AG20443 (cell line): ENCODE results near the gene SLCO2B1.
"Not testable (repeated sequence)": the region's sequence is repeated elsewhere in the genome, so short reads cannot be mapped to it uniquely, and the experiment has no call there.

ENCODE experiments used
- DNase-seq: peaks from one replicate; pipeline ENCODE4 v3.0.0; 2012; ENCODE audit warnings: low spot score, mixed read lengths

The SLCO2B1 gene, protein sequence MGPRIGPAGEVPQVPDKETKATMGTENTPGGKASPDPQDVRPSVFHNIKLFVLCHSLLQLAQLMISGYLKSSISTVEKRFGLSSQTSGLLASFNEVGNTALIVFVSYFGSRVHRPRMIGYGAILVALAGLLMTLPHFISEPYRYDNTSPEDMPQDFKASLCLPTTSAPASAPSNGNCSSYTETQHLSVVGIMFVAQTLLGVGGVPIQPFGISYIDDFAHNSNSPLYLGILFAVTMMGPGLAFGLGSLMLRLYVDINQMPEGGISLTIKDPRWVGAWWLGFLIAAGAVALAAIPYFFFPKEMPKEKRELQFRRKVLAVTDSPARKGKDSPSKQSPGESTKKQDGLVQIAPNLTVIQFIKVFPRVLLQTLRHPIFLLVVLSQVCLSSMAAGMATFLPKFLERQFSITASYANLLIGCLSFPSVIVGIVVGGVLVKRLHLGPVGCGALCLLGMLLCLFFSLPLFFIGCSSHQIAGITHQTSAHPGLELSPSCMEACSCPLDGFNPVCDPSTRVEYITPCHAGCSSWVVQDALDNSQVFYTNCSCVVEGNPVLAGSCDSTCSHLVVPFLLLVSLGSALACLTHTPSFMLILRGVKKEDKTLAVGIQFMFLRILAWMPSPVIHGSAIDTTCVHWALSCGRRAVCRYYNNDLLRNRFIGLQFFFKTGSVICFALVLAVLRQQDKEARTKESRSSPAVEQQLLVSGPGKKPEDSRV

DNA sequence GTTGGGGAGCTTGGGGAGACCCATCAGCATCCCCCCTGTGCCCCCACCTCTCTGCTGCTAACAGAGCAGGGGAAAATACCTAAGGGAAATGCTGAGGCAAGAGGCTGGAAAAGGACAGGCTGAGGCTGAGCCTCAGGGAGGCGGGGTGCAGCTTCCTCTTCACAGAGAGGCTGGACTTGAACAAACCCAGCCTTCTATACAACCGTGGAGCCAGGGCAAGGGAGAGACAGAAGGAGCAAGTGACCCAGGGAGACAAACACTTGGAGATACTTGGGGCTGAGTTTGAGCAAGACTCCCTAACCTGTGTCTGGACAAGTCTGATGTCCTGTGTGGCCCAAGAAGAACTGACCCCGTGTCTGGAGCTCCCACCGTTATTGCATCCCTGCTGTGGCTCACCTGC is at the start of gene SLCO2B1:
TSS of gene SLCO2B1 (plus strand) at position 229 of the 400 bp plus-strand sequence. CDS start 275 bp downstream, outside the sequence.
- no peak for DNase-seq

DNA sequence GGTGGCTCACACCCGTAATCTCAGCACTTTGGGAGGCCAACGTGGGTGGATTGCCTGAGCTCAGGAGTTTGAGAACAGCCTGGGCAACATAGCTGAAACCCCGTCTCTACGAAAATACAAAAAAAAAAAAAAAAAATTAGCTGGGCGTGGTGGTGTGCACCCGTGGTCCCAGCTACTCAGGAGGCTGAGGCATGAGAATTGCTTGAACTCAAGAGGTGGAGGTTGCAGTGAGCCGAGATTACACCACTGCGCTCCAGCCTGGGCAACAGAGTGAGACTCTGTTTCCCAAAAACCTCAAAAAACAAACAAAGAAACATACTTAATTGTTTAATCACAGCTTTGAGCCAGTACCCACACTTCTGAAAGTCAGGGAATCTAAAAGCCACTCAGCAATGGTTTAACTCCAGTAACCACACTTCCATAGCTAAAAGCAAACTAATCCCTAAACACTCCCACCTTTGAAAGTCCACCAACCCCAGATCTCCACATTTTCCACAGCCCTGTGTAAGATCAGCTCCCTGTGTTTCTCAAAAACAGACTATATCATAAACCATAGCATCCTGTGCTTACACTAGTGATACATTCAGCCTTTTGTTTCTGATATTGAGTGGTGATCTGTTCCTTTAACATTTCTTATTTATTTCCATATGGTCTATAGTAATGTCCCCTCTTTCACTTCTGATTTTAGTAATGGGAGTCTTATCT is 49.3 kb upstream of the SLCO2B1 start:
- no peak for DNase-seq

DNA sequence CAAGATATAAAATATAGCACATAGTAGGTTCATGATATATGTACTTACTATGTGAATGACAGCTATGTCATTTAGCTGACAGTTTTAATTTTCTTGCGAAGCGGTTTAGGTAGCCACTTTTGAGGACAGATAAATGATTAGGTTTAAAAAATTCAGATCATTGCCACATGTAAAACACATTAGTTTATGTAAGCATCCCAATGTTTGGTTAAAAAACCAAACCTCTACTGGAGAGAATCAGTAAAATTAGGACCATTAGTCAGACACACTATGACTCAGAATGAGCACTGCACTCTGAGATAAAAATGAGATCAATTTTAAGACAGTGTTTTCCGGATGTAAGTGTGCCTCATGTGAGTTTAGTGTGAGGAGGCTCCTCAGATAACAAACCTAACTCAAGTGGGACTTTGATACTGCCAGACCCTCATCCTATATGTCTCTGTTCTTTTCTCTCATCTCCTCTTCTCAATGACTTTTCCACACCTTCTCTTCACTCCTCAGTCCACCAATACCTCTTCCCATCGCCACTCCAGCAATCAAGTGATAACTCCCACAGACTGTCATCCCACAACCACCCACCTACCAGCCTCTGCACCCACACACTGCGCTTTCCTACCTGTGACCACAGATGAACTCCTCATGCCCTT is 47.4 kb upstream of the SLCO2B1 start:
- DNase-seq = peak; percentile 35

DNA sequence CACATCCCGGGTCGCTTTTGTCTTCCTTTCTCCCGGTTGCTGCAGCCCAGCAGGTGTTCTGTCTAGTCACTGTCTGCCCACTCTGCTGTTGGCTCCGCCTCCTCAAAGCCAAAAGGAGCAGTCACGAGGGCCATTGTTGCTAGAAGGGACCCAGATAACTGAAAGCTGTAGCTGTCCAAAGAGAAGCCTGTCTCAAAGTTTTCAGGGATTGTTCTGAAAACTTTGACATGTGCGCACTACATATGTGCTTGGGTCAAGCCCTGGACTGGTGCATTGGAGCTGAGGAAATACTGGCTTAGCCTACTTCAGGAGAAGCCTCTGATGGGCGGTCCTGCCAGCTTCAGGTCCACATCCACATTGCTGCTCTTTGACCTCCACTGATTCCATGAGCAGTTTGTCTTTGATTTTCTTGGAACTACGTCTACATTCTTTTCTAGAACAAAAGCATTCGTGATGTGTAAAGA is 45.4 kb upstream of the SLCO2B1 start:
- DNase-seq = no peak

DNA sequence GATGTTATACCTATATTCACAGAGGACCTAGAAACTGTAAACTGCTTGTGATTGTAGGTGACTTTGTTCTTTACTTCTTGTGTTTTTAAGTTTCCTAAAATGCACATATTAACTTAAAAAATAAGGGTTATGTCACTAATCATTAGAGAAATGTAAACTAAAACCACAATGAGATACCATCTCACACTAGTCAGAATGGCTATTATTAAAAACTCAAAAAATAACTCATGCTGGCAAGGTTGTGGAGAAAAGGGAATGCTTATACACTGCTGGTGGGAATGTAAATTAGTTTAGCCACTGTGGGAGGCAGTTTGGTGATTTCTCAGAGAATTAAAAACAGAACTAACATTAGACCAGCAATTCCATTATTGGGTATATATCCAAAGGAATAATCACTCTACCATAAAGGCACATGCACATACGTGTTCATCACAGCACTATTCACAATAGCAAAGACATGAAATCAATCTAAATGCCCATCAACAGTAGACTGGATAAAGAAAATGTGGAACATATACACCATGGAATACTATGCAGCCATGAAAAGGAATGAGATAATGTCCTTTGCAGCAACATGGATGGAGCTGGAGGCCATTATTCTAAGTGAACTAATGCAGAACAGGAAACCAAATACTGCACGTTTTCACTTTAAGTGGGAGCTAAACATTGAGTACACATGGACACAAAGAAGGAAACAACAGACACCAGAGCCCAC is 44.8 kb upstream of the SLCO2B1 start:
- DNase-seq = not testable (repeated sequence)

DNA sequence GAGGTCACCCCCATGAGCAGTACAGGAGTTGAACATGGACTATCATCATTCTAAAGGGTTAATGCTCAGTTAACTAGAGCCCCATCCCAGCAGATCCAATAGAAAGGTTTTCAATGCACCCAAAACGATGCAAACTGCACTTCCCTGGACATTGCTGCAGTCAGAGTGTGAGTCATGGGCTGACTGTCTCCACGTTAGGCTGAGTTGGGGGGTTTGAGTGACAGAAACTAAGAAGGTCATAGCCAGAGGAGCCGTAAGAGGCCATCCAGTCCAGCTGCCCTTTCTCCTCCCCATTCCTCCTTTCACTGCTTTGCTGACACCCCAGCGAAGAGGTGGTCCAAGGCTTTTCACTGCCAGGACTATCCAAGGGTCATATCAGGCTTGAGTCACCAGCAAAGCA is 43.7 kb upstream of the SLCO2B1 start:
- no peak for DNase-seq

DNA sequence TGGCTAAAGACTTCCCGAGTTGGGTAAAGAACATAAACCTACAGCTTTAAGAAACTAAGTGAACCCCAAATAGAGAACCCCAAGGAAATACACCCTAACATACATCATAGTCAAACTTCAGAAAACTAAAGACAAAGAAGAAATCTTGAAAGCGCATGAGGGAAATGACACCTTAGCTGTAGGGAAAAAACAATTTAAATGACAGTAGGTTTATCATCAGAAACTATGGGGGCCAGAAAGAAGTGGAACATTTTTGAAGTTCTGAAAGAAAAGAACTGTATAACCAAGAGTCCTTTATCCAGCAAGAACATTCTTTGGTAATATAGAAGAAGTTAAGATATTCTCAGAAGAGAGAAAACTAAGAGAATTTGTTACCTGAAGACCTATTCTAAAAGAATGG is 38.7 kb upstream of the SLCO2B1 start:
- DNase-seq = no peak

DNA sequence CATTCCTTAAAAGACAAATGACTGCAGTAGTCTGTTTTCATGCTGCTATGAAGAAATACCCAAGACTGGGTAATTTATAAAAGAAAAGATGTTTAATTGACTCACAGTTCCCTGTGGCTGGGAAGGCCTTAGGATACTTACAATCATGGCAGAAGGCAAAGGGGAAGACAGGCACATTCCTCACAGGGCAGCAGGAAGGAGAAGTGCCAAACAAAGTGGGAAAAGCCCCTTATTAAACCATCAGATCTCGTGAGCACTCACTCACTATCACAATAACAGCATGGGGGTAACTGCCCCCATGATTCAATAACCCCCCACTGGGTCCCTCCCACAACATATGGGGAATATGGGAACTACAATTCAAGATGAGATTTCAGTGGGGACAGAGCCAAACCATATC is 37.9 kb upstream of the SLCO2B1 start:
- DNase-seq = no peak

DNA sequence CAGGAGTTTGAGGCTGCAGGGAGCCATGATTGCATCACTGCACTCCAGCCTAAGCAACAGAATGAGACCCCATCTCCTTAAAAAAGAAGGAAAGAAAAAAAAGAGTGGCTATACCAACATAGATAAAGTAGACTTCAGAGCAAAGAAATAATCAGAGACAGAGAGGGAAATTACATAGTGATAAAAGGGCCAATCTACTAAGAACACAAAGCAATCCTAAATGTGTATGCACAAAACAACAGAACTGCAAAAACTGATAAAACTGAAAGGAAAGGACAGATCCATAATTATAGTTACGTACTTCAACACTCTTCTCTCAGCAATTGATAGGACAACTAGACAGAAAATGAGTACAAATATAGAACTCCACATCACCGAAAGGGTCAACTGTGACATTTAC is 36.4 kb upstream of the SLCO2B1 start:
- no peak for DNase-seq

DNA sequence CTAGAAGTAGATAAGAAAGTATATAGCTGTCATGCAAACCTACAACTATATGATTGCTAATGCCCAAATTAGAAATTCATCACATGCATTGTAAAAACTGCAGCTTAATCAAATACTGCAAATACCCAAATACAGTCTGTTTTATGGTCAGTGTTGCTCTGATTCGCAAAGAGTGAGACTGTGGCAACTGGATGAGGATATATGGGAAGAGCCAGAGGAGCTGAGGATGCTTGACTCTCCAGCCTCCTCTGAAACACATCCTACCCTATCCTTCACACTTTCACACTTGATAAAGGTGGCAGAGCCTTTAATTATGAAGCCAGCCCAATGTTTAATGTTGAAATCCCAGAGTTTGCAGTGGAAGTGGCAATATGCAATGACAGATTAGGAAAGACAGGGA is 32.3 kb upstream of the SLCO2B1 start:
- no peak for DNase-seq

DNA sequence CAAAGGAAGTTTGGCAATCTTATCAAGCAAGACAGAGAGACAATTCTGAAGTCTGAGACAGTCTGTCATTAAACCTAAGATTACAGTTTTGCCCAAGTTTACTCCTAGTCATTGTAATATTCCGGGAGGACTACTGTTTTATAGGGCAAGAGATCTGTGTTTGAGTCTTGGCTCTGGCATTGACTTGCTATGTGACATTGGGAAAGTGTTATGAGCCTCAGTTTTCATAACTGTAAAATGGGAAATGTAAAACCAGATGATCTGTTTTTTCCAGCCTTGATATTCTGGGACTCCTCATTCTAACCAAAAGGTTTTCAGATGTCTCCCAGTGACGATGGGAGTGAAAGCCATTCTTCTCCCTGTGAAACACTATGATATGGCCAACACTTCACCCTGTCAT is 24.3 kb upstream of the SLCO2B1 start:
- no peak for DNase-seq

DNA sequence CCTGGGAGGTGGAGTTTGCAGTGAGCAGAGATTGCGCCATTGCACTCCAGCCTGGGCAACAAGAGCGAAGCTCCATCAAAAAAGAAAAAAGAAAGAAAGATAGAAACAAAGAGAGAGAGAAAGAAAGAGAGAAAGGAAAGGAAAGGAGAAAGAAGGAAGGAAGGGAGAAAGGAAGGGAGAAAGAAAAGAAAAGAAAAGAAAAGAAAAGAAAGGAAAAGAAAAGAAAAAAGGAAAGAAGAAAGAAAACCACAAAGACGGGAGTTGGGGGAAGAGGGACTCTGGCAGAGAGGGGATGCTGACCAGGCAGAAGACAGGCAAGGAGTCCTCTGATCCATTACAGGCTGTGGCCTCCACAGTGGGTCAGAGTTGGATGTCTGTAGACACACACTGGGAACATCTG is 18.8 kb upstream of the SLCO2B1 start:
- no peak for DNase-seq

DNA sequence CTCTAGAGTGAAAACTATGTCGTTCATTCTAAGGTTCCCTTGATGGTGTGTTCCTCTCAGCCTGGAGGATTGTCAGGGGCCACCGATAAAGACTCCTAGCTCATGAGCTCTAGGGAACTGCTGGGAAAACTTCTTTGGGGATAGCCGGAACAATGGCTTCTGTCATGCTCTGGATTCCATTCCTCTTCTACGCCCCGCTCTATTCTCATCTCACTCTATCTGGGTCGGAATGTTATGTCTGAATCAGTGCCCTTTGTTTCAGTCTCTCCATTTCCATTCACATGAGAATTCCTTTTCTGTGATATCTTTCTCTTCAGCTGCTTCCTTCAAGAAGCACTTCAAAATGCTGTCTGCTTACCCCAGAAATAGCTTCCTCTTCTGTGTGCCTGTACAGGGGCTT is 16.9 kb upstream of the SLCO2B1 start:
- no peak for DNase-seq

DNA sequence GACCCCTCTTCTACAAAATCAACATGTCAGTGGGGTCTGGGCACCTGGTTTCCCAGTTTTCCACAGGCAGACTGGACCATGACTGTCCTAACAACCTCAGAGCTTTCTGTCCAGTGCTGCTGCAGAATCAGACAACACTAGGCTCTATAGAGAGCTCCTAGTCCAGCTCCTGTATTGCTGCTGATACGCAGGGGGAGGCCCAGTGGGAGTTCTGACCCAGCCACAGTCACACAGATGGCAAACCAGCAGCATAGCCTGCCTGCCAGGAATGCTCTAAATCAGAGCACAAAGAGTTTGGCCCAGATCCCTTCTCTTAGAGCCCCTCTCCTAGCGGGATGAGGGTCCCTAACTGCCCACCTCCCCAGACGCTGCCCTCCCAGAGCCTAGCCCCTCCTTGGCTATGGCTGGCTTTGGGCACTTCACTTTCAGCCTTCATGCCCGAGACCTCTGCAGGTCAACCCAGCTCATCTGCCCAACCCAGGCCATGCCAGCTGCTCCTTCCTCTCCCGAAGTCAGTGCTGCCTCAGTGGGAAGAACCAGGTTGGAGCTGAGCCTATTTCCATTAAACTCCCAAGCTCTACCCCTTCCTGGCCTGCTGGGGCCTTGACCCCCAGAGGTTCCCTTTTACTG is 15.8 kb upstream of the SLCO2B1 start:
- no peak for DNase-seq

DNA sequence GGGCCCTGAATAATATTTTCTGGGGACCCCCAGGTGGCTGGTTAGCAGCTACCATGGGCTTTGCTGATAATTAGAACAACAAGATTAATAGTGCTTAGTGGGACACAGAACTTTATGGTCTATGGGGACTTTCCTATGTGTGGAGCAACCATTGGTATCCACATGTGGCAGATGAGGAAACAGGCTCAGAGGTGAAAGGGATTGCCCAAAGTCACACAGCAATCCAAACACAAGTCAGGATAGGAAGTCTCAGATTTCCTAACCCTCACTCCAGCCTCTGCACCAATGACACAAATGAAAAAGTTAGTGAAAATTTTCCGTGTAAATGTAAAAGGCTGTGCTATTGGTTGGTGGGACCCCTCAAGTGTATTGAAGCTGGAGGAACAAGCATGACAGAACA is 15.3 kb upstream of the SLCO2B1 start:
- no peak for DNase-seq

DNA sequence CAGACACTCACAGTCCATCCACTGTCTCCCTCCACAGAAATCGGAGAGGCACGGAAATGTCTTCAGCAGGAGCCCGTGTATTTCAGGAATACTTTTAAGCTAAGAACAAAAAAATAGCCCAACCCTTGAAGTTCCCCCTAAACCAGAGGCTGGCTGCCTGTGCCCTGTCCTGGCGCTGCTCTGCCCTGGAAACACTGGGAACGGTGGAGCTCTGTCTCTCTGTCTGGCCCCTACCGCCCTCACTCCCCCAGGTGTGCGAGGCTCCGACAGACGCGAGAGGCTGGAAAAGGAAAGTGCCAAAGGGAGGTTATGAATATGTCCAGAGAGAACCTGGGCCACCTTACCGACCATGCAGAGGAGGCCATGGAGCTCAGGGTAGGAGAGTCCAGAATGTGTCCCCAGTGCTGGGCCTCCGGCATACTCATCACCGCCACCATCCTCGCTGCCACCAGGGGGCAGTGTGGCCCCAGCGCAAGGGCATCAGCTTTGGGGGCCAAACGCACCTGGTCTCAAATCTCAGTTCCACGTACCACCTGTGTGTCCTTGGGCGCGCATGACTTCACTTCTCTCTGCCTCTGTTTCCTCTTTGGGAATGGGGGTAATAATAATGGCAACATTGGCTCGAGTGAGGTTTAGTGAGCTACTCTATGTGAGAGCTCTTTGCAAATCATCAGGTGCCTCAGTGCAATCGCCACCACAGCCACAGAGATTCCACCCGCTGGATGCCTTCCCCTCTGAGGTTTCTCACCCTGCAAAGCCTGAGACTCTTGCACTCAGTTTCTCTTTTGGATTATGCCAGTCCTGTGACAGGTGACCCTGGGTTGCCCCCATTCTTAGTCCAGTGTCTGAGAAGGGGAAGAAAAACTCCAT is 10.4 kb upstream of the SLCO2B1 start:
- peak; percentile 83 for DNase-seq

DNA sequence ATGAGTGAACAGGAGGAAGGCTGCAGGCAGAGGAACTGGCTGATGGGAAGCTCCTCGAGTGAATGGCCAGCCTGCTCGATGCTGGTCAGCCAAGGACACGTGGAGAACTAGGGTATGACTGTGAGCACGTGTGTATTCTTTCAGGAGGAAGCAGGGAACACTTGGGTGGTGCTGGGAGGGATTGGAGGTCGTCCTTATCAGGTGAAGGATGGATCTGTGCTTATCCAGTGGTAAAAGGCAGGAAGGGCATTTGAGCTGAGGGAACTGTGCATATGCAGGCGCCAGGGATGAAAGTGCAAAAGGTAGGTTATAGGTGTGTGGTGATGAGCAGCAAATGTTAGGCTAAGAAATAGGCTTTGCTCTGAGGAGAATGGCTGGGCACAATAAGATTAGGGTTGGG is 9.7 kb upstream of the SLCO2B1 start:
- DNase-seq = no peak

DNA sequence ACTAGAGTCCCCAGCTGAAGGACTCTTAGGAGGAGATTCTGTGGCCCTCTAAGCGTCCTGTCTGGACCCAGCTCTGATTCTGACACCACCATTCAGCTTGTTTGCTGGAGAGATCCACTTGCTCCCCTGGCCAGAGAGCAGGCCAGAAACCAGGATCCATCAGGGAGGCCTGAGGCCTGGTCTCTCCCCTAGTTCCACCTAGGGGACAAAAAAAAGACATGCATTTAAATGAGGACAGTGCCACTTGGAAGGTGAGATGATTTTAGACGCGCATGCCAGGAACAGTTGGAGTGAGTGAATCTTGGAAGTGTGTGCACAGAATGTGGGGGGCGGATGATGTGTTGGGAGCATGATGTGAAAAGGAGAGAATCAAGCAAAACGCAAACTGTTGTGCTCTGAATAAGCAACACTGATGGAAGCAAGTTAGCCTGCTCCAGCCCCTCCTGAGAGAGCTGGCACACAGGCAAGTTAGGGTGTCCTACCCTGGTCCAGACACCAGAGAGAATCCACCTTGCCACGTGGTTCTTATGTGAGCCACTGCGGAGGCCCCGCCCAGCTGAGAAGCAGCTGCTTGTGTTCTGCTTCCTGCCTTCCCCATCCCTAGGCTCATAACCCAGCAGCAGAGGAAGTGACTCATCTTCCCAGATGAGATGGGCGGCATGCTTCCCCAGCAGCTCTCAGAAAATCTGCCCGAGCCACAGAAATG is 8.0 kb upstream of the SLCO2B1 start:
- DNase-seq = peak; percentile 98

DNA sequence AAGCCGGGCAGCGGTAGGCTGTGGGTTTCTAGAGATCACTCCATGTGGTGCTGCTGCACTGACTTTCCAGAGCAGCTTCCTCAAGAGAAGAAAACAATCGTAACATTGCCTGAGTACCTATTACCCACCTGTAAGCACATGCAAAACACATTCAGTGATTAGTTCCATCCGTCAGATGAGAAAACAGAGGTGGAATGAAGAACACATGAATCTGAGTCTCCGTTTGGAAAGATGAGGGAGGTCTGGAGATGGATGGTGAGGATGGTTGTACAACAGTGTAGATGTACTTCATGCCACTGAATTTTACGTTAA is 7.5 kb upstream of the SLCO2B1 start:
- DNase-seq = no peak

DNA sequence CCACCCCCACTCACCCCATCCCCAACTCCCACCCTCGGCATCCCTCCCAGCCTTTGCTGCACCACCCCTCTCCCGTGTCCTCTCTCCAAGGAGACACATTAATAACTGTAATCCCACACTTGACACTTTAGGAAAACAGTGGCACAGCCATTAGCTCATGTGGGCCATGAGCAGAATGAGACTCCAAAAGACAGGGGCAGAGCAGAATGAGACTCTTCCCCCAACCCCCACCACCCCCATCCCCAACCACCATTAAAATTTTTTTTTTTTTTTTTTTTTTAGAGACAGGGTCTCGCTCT is 6.2 kb upstream of the SLCO2B1 start:
- no peak for DNase-seq
